Measurements from ENCODE around the gene ANKRD11.

Gene ANKRD11

DNA sequence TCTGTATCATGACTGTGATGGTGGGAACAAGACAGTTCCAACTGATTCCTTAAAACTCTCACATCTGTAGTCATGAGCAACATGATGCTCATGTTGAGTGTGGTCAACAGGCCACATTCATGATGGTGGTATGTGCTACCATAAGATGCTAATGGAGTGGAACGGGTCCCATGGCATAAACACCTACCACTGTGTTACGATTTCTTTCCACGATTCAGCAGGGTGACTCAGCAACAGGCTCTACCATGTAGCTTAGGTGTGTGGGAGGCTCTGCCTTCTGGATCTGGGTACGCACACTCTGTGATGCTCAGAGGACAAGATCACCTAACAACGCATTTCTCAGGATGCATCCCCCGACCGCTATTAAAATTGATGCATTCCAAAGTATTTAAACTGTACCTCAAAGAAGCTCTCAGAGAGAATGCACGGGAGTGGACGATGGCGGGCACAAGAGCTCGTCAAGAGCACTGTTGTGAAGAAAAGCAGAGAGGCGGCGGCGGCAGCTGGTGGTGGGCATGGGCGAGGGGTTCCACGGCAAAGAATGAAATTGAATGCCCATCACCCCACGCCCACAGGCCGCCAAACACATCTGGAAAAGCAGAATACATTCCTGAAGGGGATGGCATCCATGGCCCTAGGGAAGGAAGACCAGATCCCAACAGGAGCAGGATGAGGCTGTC, 139.5 kb downstream of the ANKRD11 start:
- in situ Hi-C loops (cut with HindIII; ENCODE audit: low pct_ligation_motif_present, low pct_unique_long_range_greater_than_20kb, low sequenced_read_pairs) = no loop called here

DNA sequence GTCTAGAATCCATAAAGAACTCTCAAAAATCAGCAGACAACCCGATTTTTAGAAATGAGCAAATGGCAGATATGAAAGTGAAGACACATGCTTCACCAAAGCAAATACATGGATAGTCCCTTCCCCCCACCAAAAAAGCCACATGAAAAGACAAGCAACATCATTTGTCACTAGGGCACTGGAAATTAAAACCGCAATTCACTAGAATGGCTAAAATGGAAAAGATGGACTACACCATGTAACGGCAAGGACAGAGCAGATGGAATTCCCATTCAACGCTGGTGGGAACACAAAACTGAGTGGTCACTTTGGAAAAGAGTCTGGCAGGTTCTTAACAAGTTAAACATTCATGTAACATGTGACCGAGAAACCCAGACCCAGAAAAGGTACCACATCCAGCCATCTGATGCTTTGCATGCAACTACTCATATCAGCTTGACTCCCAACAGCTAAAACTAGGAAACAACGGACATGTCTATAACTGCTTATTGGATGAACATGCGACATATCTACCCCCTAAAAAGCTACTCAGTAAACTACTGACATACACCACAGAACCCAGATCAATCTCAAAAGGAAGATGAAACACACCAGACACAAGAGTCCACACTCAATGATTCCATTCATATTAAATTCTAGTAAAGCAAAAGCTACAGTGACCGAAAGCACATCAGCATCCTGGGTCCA, 140.3 kb downstream of the ANKRD11 start:
- no peak for DNase-seq
- in situ Hi-C loops (cut with HindIII; ENCODE audit: low pct_ligation_motif_present, low pct_unique_long_range_greater_than_20kb, low sequenced_read_pairs) = no loop called here

More for the DNA sequence above, 139.5 kb downstream of the ANKRD11 start:
- DNase-seq = no peak

- in situ Hi-C loops (cut with HindIII; ENCODE audit: low pct_ligation_motif_present, low pct_unique_long_range_greater_than_20kb, low sequenced_read_pairs) = no loop called here
- DNase-seq = no peak
Measured at GRCh38 chr16:89347807-89348206, 142.6 kb downstream of the ANKRD11 start.

DNA sequence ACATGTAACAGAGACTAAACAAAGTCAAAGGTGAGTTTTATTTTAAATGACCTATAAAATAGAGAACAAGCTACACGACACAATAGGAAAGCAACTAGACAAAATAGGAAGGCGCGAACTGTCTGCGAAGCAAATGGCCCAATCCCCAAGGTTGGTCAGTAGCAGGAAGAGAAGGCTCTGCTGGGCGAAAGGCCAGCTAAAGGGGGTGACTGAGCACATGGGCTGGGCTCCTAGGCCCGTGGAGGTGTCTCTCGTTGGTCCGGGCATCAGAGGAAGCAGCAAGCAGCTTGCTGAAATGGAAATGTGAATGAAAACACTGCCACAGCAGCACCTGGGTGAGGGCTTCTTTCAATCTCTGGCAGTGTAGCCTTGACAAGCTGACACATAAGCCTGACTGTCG, 143.5 kb downstream of the ANKRD11 start:
- no peak for DNase-seq

GRCh38 chr16:89345642-89346150, 144.7 kb downstream of the ANKRD11 start:
- in situ Hi-C loops (cut with HindIII; ENCODE audit: low pct_ligation_motif_present, low pct_unique_long_range_greater_than_20kb, low sequenced_read_pairs) = no loop called here
- DNase-seq = no peak

More for the DNA sequence above, 143.5 kb downstream of the ANKRD11 start:
- in situ Hi-C loops (cut with HindIII; ENCODE audit: low pct_ligation_motif_present, low pct_unique_long_range_greater_than_20kb, low sequenced_read_pairs) = no loop called here

DNA sequence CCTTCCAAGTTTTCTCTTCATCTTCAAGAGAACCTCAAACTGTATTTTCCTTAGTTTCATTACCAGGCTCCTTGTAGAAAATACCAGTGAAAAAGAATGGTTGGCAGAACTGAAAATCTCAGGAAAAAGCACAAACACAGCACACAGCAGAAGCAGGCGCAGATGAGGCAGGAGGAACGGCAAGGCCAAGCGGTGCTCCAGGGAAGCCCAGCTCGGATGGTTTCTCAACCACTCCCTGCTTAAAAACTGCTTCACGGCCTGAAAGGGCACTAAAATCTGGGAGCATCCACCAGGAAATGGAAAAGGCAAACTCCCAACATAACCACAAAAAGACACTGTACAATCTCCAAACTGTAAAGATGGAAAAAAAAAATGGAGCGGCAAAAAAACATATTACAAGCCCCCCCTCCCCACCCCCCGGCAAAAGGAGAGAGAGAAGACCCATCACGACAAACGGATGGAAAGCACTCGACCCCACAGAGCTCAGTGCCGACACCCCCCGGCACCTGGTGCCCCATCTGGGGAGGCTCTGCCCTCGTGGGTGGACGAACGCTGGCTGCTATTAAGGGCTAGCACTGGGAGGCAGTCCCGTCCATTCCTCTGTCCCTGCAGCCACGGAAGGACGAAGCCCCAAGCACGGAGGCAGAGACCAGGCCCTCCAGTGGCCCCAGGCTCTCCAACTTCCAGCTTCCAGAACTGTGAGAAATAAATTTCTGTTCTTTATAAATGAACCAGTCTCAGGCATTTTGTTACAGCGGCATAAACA, 145.3 kb downstream of the ANKRD11 start:
- no peak for DNase-seq
- in situ Hi-C loops (cut with HindIII; ENCODE audit: low pct_ligation_motif_present, low pct_unique_long_range_greater_than_20kb, low sequenced_read_pairs) = no loop called here

- in situ Hi-C loops (cut with HindIII; ENCODE audit: low pct_ligation_motif_present, low pct_unique_long_range_greater_than_20kb, low sequenced_read_pairs) = no loop called here
- no peak for DNase-seq
Measured at GRCh38 chr16:89344458-89344834, 145.9 kb downstream of the ANKRD11 start.

DNA sequence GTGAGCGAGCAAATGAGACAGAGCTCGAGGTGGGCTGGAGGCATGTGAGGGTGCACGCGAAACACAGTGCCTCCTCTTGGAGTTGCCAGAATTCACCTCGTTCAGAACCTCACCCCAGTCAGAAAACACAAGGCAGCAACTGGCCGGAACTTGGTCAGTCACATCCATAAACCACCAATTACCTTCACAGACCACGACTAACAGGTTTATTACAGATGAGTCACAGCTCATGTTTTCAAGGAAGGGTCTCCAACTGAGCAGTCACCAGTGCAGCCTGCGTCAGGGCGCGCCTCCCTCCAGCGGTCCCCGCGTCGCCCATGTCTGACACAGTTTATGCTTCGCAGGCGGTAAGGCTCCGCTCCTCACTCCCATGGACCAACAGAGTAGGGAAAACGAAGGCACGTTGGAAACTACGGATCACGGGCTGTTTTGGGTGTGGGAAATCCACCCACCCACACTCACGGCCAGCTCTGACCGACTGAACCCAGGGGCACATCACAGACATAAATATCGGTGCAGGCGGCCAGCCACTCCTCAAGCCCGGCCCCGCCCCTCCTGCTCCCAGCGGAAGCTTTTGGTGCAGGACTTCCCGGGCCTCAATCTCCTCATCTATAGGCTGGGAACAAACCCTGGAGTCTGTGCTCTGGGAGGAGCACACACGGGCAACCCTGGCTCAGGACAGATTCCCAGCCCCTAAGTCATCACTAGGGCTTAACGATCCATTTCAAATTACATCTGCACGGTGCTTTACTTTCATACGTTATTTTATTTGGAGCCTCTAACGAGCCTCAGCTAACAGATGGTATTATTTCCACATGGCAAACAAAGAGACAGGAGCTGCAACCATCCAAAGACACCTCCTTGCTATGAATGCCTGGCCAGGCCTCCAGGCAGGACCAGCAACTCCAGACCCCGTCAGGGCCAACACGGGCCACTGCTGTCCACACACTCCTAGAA, 146.6 kb downstream of the ANKRD11 start:
- in situ Hi-C loops (cut with HindIII; ENCODE audit: low pct_ligation_motif_present, low pct_unique_long_range_greater_than_20kb, low sequenced_read_pairs) = no loop called here
- no peak for DNase-seq

DNA sequence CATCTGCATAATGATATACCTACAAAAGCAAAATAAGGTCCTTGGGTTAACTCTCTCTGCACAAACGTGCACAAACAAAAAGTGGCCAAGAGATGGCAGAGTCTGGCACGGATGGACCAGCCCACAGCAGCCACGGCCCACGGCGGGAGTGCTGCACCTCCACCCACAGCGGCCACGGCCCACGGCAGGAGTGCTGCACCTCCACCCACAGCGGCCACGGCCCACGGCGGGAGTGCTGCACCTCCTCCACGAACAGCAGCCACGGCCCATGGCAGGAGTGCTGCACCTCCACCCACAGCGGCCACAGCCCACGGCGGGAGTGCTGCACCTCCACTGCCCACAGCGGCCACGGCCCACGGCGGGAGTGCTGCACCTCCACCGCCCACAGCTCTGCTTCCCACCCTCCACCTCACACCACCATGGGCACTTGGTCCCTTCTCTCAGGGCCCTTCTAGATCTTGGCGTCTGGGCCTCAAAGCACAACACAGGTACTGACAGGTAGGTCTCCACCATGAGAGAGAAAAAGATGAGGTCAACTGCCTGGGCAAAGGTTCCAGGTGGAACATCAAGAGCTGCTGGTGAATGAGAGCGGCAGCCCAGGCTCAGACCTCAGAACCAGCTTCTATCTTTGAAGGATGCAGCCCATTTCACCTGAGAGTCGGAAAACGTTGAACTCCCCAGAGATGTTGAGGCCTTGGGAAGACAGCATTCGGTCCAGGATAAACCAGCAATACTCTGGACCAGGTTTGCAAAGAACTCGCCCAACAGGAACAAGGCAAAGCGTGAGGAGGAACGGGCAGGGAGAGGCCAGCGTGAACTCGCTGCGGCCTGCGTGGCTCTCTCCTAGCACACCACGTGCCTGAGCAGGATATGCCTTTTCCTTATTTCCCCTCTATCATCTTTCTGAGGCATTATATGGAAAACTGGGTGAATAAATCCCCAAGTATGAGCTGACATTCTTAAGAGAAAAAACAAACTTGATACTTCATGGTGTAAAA, 148.4 kb downstream of the ANKRD11 start:
- DNase-seq = no peak
- in situ Hi-C loops (cut with HindIII; ENCODE audit: low pct_ligation_motif_present, low pct_unique_long_range_greater_than_20kb, low sequenced_read_pairs) = no loop called here

- DNase-seq = no peak
- in situ Hi-C loops (cut with HindIII; ENCODE audit: low pct_ligation_motif_present, low pct_unique_long_range_greater_than_20kb, low sequenced_read_pairs) = no loop called here
Measured at GRCh38 chr16:89341279-89341678, 149.1 kb downstream of the ANKRD11 start.

DNA sequence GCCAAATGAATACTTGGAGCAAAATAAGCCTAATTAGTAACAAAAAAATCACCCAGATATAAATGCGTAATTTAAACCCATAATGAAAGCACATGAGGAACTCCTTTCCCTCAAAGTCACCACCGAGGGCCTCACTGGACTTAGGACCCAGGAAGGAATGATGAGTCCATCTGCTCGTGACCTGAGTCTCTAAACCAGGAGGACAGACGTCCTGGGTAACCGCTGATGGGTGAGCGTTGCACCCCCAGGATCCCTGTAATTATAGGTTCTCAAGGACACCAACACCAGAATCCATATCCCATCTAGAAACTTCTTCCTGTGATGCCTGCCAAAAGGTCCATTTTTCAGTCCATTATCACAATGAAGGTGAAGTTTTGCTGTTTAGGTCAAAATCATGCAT, 151.5 kb downstream of the ANKRD11 start:
- in situ Hi-C loops (cut with HindIII; ENCODE audit: low pct_ligation_motif_present, low pct_unique_long_range_greater_than_20kb, low sequenced_read_pairs) = no loop called here
- no peak for DNase-seq

- in situ Hi-C loops (cut with HindIII; ENCODE audit: low pct_ligation_motif_present, low pct_unique_long_range_greater_than_20kb, low sequenced_read_pairs) = no loop called here
- no peak for DNase-seq
Measured at GRCh38 chr16:89337965-89338364, 152.4 kb downstream of the ANKRD11 start.

GRCh38 chr16:89335803-89336485, 154.4 kb downstream of the ANKRD11 start:
- in situ Hi-C loops (cut with HindIII; ENCODE audit: low pct_ligation_motif_present, low pct_unique_long_range_greater_than_20kb, low sequenced_read_pairs) = no loop called here

DNA sequence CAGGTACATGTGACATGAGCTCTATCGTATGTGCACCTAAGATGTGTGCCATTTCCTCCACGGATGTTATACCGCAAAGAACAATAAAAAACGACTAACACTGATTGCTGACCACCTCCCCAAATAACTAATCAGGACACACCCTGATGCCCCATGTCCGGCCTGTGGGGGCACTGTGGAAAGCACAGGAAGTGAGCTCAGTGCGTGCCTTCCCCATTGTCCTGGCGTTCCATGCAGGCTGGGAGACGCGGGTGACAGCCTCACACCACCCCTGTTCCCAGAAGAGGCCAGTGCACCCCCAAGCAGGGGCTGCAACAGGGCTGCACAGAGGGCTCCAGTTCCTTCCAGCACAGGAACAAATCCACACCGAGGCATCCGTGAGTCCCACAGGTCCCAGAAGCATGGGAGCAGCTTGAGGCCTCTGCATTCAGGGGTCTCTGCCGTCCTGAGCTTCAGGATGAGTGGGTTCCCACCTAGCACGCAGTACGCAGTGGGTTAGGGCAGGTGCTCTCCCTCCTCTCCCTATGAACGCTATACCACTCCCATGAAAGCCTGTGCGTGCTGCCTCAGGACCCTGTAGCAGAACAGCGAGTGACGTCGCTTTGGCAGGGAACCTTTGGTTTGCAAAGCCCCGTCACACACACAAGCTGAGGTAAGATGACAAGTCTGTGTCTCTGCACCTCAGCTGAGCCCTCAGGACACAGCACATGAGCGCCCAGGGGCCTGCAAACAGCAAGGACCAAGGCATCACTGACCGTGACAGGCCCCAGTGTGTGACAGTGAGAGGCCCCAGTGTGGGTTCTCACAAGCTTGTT, 155.2 kb downstream of the ANKRD11 start:
- in situ Hi-C loops (cut with HindIII; ENCODE audit: low pct_ligation_motif_present, low pct_unique_long_range_greater_than_20kb, low sequenced_read_pairs) = no loop called here
- no peak for DNase-seq

More at GRCh38 chr16:89335803-89336485, 154.4 kb downstream of the ANKRD11 start:
- DNase-seq = no peak

GRCh38 chr16:89334461-89334860, 155.9 kb downstream of the ANKRD11 start:
- in situ Hi-C loops (cut with HindIII; ENCODE audit: low pct_ligation_motif_present, low pct_unique_long_range_greater_than_20kb, low sequenced_read_pairs) = no loop called here
- no peak for DNase-seq

- in situ Hi-C loops (cut with HindIII; ENCODE audit: low pct_ligation_motif_present, low pct_unique_long_range_greater_than_20kb, low sequenced_read_pairs) = no loop called here
- DNase-seq = no peak
Measured at GRCh38 chr16:89334050-89334449, 156.3 kb downstream of the ANKRD11 start.

All from ACHN (cell line).